Smooth muscle cell (in vitro differentiated cells): Measurements from ENCODE around the gene C16orf95. TPM values are rescaled to one million over a fixed set of nuclear protein-coding genes. Genes with fewer than 3 reads are reported as not detected.

Source experiments
- DNase-seq: peaks from one replicate; lab custom pipeline; 2025; ENCODE audit not compliant: unreplicated experiment; lab: John Stamatoyannopoulos, UW
- H2AFZ ChIP-seq: fragments of 200-600 bp; sonication (generic); 2 replicates; pipeline ENCODE4 v1.6.0; 2016; ENCODE audit warnings: antibody characterized with exemption, low read depth, mild to moderate bottlenecking
- H3F3A ChIP-seq: fragments of 200-600 bp; sonication (generic); 2 replicates; pipeline ENCODE4 v1.6.0; 2017; ENCODE audit warnings: antibody characterized with exemption, low read depth
- H3K27ac ChIP-seq: fragments of 200-600 bp; sonication (generic); 2 replicates; pipeline ENCODE4 v1.5.1; 2016; ENCODE audit warnings: low read depth, mild to moderate bottlenecking
- H3K27me3 ChIP-seq: fragments of 200-600 bp; sonication (generic); 2 replicates; pipeline ENCODE4 v1.6.1; 2016; ENCODE audit warnings: low read depth, mild to moderate bottlenecking
- H3K36me3 ChIP-seq: fragments of 200-600 bp; sonication (generic); 2 replicates; pipeline ENCODE4 v1.5.1; 2016; ENCODE audit warnings: low read depth
- H3K4me1 ChIP-seq: fragments of 200-600 bp; sonication (generic); 2 replicates; pipeline ENCODE4 v1.5.1; 2016; ENCODE audit warnings: low read depth
- H3K4me2 ChIP-seq: fragments of 200-600 bp; sonication (generic); 2 replicates; pipeline ENCODE4 v1.6.0; 2016; ENCODE audit warnings: mild to moderate bottlenecking
- H3K4me3 ChIP-seq: fragments of 200-600 bp; sonication (generic); 2 replicates; pipeline ENCODE4 v1.5.1; 2016; ENCODE audit warnings: mild to moderate bottlenecking
- H3K79me2 ChIP-seq: fragments of 200-600 bp; sonication (generic); 2 replicates; pipeline ENCODE4 v1.6.0; 2016; ENCODE audit warnings: low read depth, mild to moderate bottlenecking
- H3K9ac ChIP-seq: fragments of 200-600 bp; sonication (generic); 2 replicates; pipeline ENCODE4 v1.6.0; 2016; ENCODE audit warnings: low read depth
- H3K9me3 ChIP-seq: fragments of 200-600 bp; sonication (generic); replicated peaks from 2 replicates; pipeline ENCODE4 v1.5.1; 2016; ENCODE audit warnings: low read depth
- H4K20me1 ChIP-seq: fragments of 200-600 bp; sonication (generic); 2 replicates; pipeline ENCODE4 v1.6.0; 2016; ENCODE audit warnings: low read depth
- WGBS: methylation state at CpG from one replicate; pipeline ENCODE4 v1.1.7; 2016; ENCODE audit warnings: low lambda C conversion rate; 5-methylcytosine and 5-hydroxymethylcytosine counted together
- polyA plus RNA-seq: library from polyadenylated mRNA; unstranded; fragments of >200 nt; fragmentation: Nextera tagmentation; extraction: Ambion mirVana; gene quantifications from 2 replicates; pipeline ENCODE4 v1.2.1, GENCODE V29; 2016
- total RNA-seq: library from RNA; depleted of rRNA; stranded (reverse); fragments of >200 nt; gene quantifications from 2 replicates; pipeline ENCODE4 v1.2.3, GENCODE V29; 2014
- TF ChIP-seq, protein P1 (sequence below): fragments of 200-600 bp; sonication (generic); IDR thresholded peaks from 2 replicates; pipeline ENCODE4 v1.5.1; 2017; ENCODE audit warnings: borderline replicate concordance, mild to moderate bottlenecking, antibody characterized with exemption; ENCODE audit not compliant: insufficient read depth, poor library complexity, severe bottlenecking

The C16orf95 gene
- total and polyA plus RNA-seq, 2 experiments from 2014 or later, result 7.7 to 8.0 TPM

DNA sequence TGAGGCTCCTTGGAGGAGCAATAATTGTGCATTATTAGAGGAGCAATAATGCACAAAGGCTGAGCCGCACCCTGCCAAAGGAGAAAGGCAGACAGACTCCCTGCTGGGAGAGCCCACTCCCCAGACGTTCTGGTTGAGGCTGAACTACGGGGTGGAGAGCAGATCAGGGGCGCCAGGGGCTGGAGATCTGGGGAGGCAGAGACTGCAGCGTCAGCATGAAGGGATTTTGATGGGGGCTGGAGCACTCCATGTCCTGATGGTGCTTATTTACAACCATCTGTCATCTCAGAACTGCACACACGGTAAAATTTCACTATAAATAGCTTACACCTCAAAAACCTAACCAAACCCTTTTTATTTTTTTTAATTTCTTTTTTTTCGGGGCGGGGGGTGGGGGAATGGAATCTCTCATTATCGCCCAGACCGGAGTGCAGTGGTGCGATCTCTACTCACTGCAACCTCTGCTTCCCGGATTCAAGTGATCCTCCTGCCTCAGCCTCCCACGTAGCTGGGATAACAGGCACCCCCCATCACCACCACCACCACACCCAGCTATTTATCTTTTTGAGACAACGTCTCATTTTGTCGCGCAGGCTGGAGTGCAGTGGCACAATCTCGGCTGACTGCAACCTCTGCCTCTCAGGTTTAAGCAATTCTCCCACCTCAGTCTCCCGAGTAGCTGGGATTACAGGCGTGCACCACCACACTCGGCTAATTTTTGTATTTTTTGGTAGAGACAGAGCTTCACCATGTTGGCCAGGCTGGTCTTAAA, 4.3 kb upstream of the C16orf95 start:
- Histone ChIP-seq H3K27ac (no peak overlapping the region), H3K4me2 (no peak overlapping the region), H2AFZ (no peak overlapping the region), H3K4me1 (peaks cover 10% of the 10 kb centered on the region), H4K20me1 (peaks cover 16% of the 10 kb centered on the region), H3K36me3 (no peaks in the 10 kb centered on the region), H3K79me2 (peaks cover 15% of the 10 kb centered on the region), H3K9ac (no peak overlapping the region), H3F3A (peaks cover 4% of the 10 kb centered on the region), H3K4me3 (no peak overlapping the region), H3K27me3 (no peaks in the 10 kb centered on the region), H3K9me3 (no peaks in the 10 kb centered on the region)
- TF ChIP-seq, protein P1, sequence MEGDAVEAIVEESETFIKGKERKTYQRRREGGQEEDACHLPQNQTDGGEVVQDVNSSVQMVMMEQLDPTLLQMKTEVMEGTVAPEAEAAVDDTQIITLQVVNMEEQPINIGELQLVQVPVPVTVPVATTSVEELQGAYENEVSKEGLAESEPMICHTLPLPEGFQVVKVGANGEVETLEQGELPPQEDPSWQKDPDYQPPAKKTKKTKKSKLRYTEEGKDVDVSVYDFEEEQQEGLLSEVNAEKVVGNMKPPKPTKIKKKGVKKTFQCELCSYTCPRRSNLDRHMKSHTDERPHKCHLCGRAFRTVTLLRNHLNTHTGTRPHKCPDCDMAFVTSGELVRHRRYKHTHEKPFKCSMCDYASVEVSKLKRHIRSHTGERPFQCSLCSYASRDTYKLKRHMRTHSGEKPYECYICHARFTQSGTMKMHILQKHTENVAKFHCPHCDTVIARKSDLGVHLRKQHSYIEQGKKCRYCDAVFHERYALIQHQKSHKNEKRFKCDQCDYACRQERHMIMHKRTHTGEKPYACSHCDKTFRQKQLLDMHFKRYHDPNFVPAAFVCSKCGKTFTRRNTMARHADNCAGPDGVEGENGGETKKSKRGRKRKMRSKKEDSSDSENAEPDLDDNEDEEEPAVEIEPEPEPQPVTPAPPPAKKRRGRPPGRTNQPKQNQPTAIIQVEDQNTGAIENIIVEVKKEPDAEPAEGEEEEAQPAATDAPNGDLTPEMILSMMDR, result no peak
- 93% methylated on average over 20 of the region's 20 CpGs for WGBS
- no peak for DNase-seq

DNA sequence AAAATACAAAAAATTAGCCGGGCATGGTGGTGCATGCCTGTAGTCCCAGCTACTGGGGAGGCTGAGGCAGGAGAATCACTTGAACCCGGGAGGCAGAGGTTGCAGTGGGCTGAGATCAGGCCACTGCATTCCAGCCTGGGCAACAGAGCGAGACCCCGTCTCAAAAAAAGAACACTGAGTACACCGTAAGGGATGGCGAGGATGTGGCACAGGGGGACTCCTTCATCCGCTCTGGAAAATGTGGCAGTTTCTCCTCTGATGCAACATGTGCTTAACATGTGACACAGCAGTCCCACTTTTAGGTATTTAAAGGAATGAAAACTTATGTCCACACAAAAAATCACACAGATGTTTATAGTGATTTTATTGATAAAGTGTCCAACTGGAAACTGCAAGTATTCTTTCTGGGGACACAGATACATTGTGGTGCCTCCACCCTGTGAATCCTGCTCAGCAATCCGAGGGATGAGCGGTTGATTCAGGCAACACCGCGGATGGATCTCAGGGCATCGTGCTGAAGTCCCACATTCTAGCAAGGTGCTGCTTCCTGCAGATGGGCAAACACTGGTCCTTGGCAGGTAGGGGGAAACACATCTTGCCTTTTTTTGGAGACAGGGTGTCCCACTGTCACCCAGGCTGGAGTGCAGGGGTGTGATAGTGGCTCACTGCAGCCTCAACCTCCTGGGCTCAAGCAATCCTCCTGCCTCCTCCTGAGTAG, 3.5 kb upstream of the C16orf95 start:
- Histone ChIP-seq H4K20me1 (peaks cover 9% of the 10 kb centered on the region), H3K27me3 (no peaks in the 10 kb centered on the region), H3K27ac (no peak overlapping the region), H3K36me3 (no peaks in the 10 kb centered on the region), H2AFZ (no peak overlapping the region), H3K4me2 (no peak overlapping the region), H3K9me3 (no peaks in the 10 kb centered on the region), H3K4me3 (no peak overlapping the region), H3F3A (peaks cover 4% of the 10 kb centered on the region), H3K4me1 (peaks cover 10% of the 10 kb centered on the region), H3K79me2 (peaks cover 15% of the 10 kb centered on the region), H3K9ac (no peak overlapping the region)
- 91% methylated on average over 10 of the region's 12 CpGs for WGBS
- DNase-seq, result no peak
- TF ChIP-seq, protein P1, result no peak

DNA sequence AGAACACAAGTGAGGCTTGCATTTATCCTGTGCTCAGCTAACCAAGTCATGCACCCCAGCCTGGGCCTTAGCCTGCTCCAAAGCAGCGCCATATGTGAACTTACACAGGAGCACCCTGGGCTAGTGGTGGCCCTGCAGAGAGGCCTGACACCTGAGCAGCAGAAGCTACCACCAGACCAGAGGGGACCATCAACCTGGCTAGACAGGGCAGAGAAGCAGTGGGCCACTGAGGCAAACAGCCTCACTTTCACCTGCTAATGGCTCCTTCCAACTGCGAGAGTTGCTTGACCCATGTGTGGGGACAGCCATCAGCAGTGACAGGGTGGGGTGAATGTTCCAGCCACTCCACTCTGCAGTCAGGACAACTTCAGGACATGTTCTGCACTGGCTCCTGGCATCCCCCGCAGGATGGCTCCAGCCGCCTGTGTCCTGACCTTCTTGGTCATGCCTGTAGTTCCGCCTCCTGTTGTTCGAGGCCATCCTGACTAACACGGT, 2.9 kb upstream of the C16orf95 start:
- H3K4me2 ChIP-seq, result no peak overlapping the region
- no peak overlapping the region for H3K4me3 ChIP-seq
- H3K27ac ChIP-seq, result no peak overlapping the region
- peaks cover 4% of the 10 kb centered on the region for H3F3A ChIP-seq
- H3K9ac ChIP-seq, result no peak overlapping the region
- peaks cover 3% of the 10 kb centered on the region for H4K20me1 ChIP-seq
- WGBS, result 99% methylated on average over 7 of the region's 7 CpGs
- H3K9me3 ChIP-seq, result no peaks in the 10 kb centered on the region
- H3K36me3 ChIP-seq, result no peaks in the 10 kb centered on the region
- H3K79me2 ChIP-seq, result peaks cover 15% of the 10 kb centered on the region
- no peak overlapping the region for H2AFZ ChIP-seq
- no peaks in the 10 kb centered on the region for H3K27me3 ChIP-seq
- DNase-seq, result no peak
- H3K4me1 ChIP-seq, result peaks cover 10% of the 10 kb centered on the region
- TF ChIP-seq, protein P1, result no peak
